RWPE1 (cell line): ENCODE results near the gene CABP4.
"Not testable (repeated sequence)": the region's sequence is repeated elsewhere in the genome, so short reads cannot be mapped to it uniquely, and the experiment has no call there.

ENCODE experiments used
- CTCF ChIA-PET: fragments of 350-600 bp; sonication (Branson Sonifier 250); formaldehyde crosslinking; extraction: SDS; loops from one replicate; lab custom pipeline; 2021; lab: Yijun Ruan, JAX
- POLR2A ChIA-PET: fragments of 400-600 bp; formaldehyde crosslinking; extraction: SDS; loops from one replicate; lab custom pipeline; 2020; ENCODE audit warnings: antibody characterized with exemption; ENCODE audit not compliant: low non-redundant PET; lab: Yijun Ruan, JAX
- DNase-seq: peaks from one replicate; pipeline ENCODE4 v3.0.0; 2012; ENCODE audit warnings: low spot score
- H3K27ac ChIP-seq: fragments of 450-650 bp; 2 replicates; pipeline ENCODE4 v1.5.1; 2017
- TF ChIP-seq, protein P1 (sequence below): fragments of 450-650 bp; conservative IDR thresholded peaks from 2 replicates; pipeline ENCODE4 v1.5.1; 2017; ENCODE audit warnings: low read depth, mild to moderate bottlenecking

The CABP4 gene

DNA sequence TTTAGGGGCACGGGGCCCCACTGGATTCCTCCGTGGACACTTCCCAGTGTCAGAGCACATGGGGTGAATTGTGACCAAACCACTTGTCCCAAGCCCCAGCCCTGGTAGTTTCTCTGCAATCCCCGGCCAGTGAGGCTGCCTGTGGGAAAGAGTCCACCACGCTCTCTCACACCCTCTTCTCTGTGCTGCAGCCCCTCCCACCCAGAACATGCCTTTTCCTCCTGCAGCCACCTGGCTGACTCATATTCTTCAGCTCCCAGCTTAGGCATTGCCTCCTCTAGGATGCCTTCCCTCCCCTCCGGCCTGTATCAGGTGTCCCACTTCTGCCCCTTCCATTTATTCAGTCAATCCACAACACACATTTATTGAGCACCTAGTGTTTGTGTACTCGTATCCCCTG, 32.3 kb upstream of the CABP4 start:
- peak; percentile 74 for DNase-seq
- peak overlapping the region; percentile 83 for H3K27ac ChIP-seq
- TF ChIP-seq, protein P1, sequence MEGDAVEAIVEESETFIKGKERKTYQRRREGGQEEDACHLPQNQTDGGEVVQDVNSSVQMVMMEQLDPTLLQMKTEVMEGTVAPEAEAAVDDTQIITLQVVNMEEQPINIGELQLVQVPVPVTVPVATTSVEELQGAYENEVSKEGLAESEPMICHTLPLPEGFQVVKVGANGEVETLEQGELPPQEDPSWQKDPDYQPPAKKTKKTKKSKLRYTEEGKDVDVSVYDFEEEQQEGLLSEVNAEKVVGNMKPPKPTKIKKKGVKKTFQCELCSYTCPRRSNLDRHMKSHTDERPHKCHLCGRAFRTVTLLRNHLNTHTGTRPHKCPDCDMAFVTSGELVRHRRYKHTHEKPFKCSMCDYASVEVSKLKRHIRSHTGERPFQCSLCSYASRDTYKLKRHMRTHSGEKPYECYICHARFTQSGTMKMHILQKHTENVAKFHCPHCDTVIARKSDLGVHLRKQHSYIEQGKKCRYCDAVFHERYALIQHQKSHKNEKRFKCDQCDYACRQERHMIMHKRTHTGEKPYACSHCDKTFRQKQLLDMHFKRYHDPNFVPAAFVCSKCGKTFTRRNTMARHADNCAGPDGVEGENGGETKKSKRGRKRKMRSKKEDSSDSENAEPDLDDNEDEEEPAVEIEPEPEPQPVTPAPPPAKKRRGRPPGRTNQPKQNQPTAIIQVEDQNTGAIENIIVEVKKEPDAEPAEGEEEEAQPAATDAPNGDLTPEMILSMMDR = no peak
- POLR2A ChIA-PET = no interaction called here
- CTCF ChIA-PET = interaction anchor here (0.6 to 1.5 kb wide), 4 partner anchors 11 to 1646 kb away, joined by 3 read pairs; partner anchors contain the start of gene PPP1CA

DNA sequence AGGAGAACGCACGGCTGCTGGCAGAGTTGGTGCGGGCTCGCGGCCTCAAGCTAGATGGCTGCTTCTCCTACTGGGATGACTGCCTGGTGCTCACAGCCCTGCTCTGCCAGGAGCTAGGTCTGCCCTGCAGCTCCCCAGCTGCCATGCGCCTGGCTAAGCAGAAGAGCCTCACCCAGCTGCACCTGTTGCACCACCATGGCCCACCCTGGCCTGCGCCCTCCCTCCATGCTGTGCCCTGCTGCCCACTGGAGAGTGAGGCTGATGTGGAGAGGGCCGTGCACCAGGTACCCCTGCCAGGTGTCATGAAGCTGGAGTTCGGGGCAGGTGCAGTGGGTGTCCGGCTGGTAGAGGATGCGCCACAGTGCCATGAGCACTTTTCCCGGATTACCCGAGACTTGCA, 31.7 kb upstream of the CABP4 start:
- TF ChIP-seq, protein P1 = no peak
- CTCF ChIA-PET = interaction anchor here (0.6 to 1.5 kb wide), 5 partner anchors 11 to 1646 kb away, joined by 3 read pairs; partner anchors contain the start of gene PPP1CA
- POLR2A ChIA-PET = no interaction called here
- DNase-seq = no peak
- H3K27ac ChIP-seq = peak overlapping the region; percentile 83

GRCh38 chr11:67423891-67424613, 31.1 kb upstream of the CABP4 start:
- DNase-seq = no peak
- TF ChIP-seq, protein P1 = no peak
- ChIA-PET CTCF (interaction anchor here (1.0 to 1.5 kb wide), 2 partner anchors 22 to 23 kb away, joined by 3 read pairs; partner anchors contain the start of gene PPP1CA), POLR2A (interaction anchor here (0.6 to 0.7 kb wide), 2 partner anchors 44 to 399 kb away, joined by 3 to 4 read pairs; no protein-coding TSS in a partner anchor)
- H3K27ac ChIP-seq = peak overlapping the region; percentile 47

DNA sequence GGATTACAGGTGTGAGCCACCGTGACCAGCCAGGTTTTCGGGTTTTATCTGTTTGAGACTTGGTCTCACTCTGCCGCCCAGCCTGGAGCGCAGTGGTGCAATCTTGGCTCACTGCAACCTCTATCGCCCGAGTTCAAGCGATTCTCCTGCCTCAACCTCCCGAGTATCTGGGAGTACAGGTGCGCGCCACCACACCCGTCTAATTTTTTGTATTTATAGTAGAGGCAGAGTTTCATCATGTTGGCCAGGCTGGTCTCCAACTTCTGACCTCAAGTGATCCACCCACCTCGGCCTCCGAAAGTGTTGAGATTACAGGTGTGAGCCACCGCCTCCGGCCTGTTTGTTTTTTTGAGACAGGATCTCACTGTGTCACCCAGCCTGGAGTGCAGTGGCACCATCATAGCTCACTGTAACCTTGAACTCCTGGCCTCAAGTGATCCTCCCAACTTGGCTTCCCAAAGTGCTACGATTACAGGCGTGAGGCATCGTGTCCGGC, 27.7 kb upstream of the CABP4 start:
- peak overlapping the region; percentile 84 for H3K27ac ChIP-seq
- ChIA-PET POLR2A (interaction anchor here (2.3 kb wide), 1 partner anchor 26 kb away, joined by 7 read pairs; the partner anchor contains the start of gene PPP1CA), CTCF (interaction anchor here (0.6 kb wide), 1 partner anchor 28 kb away, joined by 6 read pairs; no protein-coding TSS in a partner anchor)
- DNase-seq = not testable (repeated sequence)

DNA sequence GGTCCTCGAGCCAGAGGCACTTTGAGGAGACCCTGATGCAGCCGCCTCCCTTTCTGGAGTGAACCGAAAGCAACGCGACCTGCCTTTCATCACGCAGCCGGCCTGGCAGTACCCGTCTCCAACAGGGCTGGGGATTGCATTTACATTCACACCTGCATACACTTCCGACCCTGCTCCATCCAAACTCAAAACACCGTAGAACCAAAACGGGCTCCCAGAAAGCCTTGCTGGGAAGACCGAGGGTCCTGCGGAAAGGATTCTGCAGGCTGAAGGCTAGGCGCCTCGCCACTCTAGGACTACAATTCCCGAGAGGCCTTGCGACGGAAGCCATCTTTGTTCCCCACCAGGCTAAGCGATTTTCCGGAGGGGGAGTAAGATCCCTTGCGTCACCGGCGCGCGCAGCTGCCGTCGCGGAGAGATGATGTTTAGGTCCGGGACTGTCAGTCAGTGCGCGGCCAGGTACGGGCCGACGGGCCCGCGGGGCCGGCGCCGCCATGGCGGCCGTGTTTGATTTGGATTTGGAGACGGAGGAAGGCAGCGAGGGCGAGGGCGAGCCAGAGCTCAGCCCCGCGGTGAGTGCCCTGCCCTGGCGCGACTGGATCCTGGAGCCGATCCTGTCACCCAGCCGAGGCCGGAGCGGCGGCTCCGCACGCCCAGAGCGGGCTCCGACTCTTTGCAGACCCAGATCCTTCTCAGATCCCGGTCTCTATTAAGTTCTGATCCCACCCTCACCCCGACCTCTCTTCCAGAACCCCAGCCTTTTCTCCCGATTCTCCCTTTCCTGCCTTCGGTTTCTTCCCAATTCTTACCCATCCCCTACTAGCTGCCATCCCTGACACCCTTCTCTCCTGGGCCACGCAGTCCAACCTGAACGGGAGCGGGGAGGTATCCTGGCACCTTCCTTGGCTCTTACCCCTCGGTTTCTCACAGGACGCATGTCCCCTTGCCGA, 26.8 kb upstream of the CABP4 start, which contains the start of gene RPS6KB2:
RPS6KB2 (plus strand) TSS at position 443 of the 950 bp plus-strand sequence; CDS start at position 495, 52 bp downstream.
- TF ChIP-seq, protein P1 = no peak
- ChIA-PET POLR2A (interaction anchor here (1.0 to 2.3 kb wide), 3 partner anchors 27 to 40 kb away, joined by 3 to 7 read pairs (median 5); partner anchors contain the start of gene PPP1CA), CTCF (interaction anchor here (0.7 to 2.6 kb wide), 2 partner anchors 27 to 831 kb away, joined by 3 to 12 read pairs; partner anchors contain the start of gene PPP1CA)
- DNase-seq = peak; percentile 99
- H3K27ac ChIP-seq = peak within 1 kb of the TSS; percentile 84

DNA sequence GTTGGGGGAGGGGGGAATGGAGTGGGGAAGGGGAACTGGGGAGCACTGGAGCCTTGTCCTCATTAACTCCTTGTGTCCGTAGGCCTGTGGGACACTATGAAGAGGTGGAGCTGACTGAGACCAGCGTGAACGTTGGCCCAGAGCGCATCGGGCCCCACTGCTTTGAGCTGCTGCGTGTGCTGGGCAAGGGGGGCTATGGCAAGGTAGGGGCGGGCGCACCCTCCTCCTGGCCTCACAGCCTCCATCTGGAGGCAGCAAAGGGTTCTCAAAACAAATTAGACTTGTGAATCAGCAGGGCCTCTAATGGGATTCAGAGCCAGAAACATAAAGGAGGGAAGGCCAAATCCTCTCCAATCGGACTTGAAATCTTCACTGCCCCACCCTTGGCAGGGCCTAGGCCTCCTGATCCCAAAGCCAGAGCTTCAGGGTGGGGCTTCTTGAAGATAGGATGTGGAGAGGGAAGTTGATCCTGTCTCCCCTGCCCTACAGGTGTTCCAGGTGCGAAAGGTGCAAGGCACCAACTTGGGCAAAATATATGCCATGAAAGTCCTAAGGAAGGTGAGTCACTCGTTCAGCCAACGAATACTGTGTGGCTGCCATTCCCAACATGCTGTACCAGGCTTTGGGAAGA, 26.0 kb upstream of the CABP4 start:
- peak overlapping the region; percentile 84 for H3K27ac ChIP-seq
- CTCF ChIA-PET = interaction anchor here (2.6 kb wide), 1 partner anchor 28 kb away, joined by 12 read pairs; the partner anchor contains the start of gene PPP1CA
- TF ChIP-seq, protein P1 = no peak
- POLR2A ChIA-PET = interaction anchor here (0.6 to 2.3 kb wide), 4 partner anchors 28 to 39 kb away, joined by 3 to 7 read pairs (median 4); partner anchors contain the start of gene PPP1CA
- peak; percentile 20 for DNase-seq
